Activated B cell treated with CpG ODN at 0.5 μM for 24 hours (primary cell): Measurements from ENCODE around the gene IFI44. TPM values are rescaled to one million over a fixed set of nuclear protein-coding genes. Genes with fewer than 3 reads are reported as not detected.

Experiments used
- ATAC-seq: fragments of 200-7000 bp; cut with Tn5 transposase; one replicate; pipeline ENCODE4 v1.10.0; 2021; ENCODE audit warnings: low read depth, mild to moderate bottlenecking, moderate library complexity
- CTCF ChIA-PET: fragments of 350-600 bp; sonication (Branson Sonifier 250); formaldehyde crosslinking; loops from one replicate; lab custom pipeline; 2021; ENCODE audit warnings: antibody characterized with exemption; lab: Charles Lee
- POLR2A ChIA-PET: fragments of 350-600 bp; sonication (Branson Sonifier 250); formaldehyde crosslinking; loops from one replicate; lab custom pipeline; 2021; ENCODE audit warnings: antibody characterized with exemption; lab: Charles Lee
- DNase-seq: peaks from one replicate; pipeline ENCODE4 v3.0.0; 2022
- H3K27ac Mint-ChIP-seq: one replicate; pipeline ENCODE4 v1.8.0; 2020; ENCODE audit warnings: mixed read lengths
- H3K27me3 Mint-ChIP-seq: one replicate; pipeline ENCODE4 v1.8.0; 2021; ENCODE audit warnings: mixed read lengths
- H3K36me3 Mint-ChIP-seq: one replicate; pipeline ENCODE4 v1.8.0; 2021; ENCODE audit warnings: low read depth, mixed read lengths
- H3K4me1 Mint-ChIP-seq: one replicate; pipeline ENCODE4 v1.8.0; 2021; ENCODE audit warnings: mixed read lengths
- H3K4me3 Mint-ChIP-seq: one replicate; pipeline ENCODE4 v1.8.0; 2020; ENCODE audit warnings: mild to moderate bottlenecking, mixed read lengths
- H3K9me3 Mint-ChIP-seq: one replicate; pipeline ENCODE4 v1.8.0; 2020; ENCODE audit warnings: mixed read lengths
- CTCF ChIP-seq: fragments of 200-600 bp; IDR thresholded peaks from one replicate; pipeline ENCODE4 v1.8.0; 2022; ENCODE audit warnings: antibody characterized with exemption, mild to moderate bottlenecking
- intact Hi-C: fragments of 100-400 bp; cut with micrococcal nuclease; formaldehyde crosslinking; loops from one replicate; pipeline ENCODE4 v1.15.1; 2024
- total RNA-seq: library from RNA; stranded (reverse); gene quantifications from 2 replicates; pipeline ENCODE4 v1.2.3, GENCODE V29; 2022

The IFI44 gene
- total RNA-seq, 1 donor from 2014 or later: 9.2 TPM

GRCh38 chr1:78607334-78607927 is 42.2 kb upstream of the IFI44 start:
- ChIA-PET POLR2A (no interaction called here), CTCF (interaction anchor here (0.9 to 2.3 kb wide), 4 partner anchors 10 to 476 kb away, joined by 3 to 12 read pairs (median 5); no protein-coding TSS in a partner anchor)
- peaks cover 9% of the 10 kb centered on the region for H3K27me3 Mint-ChIP-seq
- no peaks in the 10 kb centered on the region for H3K36me3 Mint-ChIP-seq
- DNase-seq: no peak
- H3K4me1 Mint-ChIP-seq: no peaks in the 10 kb centered on the region
- no peak for ATAC-seq
- no peaks in the 10 kb centered on the region for H3K9me3 Mint-ChIP-seq
- no peak overlapping the region for H3K27ac Mint-ChIP-seq
- TF ChIP-seq CTCF: no peak
- H3K4me3 Mint-ChIP-seq: no peak overlapping the region
- intact Hi-C loops: loop anchor here (1.0 kb wide), 1 partner anchor 477 kb away; no protein-coding TSS in a partner anchor

GRCh38 chr1:78607944-78608343 is 41.7 kb upstream of the IFI44 start:
- no peak for ATAC-seq
- H3K9me3 Mint-ChIP-seq: no peaks in the 10 kb centered on the region
- no peak overlapping the region for H3K27ac Mint-ChIP-seq
- no peak for DNase-seq
- intact Hi-C loops: loop anchor here (1.0 kb wide), 1 partner anchor 478 kb away; no protein-coding TSS in a partner anchor
- TF ChIP-seq CTCF: no peak
- ChIA-PET CTCF (interaction anchor here (0.9 to 2.3 kb wide), 4 partner anchors 10 to 477 kb away, joined by 3 to 12 read pairs (median 5); no protein-coding TSS in a partner anchor), POLR2A (no interaction called here)
- no peak overlapping the region for H3K4me3 Mint-ChIP-seq
- peaks cover 9% of the 10 kb centered on the region for H3K27me3 Mint-ChIP-seq
- no peaks in the 10 kb centered on the region for H3K36me3 Mint-ChIP-seq
- no peaks in the 10 kb centered on the region for H3K4me1 Mint-ChIP-seq

GRCh38 chr1:78617615-78618026 is 32.0 kb upstream of the IFI44 start:
- intact Hi-C loops: loop anchor here (1.0 to 5.0 kb wide), 3 partner anchors 59 to 735 kb away; no protein-coding TSS in a partner anchor
- DNase-seq: no peak
- Mint-ChIP-seq H3K36me3 (no peaks in the 10 kb centered on the region), H3K27ac (peak overlapping the region; percentile 37), H3K27me3 (no peaks in the 10 kb centered on the region), H3K4me3 (no peak overlapping the region), H3K9me3 (no peaks in the 10 kb centered on the region), H3K4me1 (peaks cover 36% of the 10 kb centered on the region)
- CTCF ChIA-PET: interaction anchor here (0.7 to 2.0 kb wide), 12 partner anchors 9 to 486 kb away, joined by 3 to 26 read pairs (median 6); no protein-coding TSS in a partner anchor
- POLR2A ChIA-PET: interaction anchor here (0.7 kb wide), 1 partner anchor 15 kb away, joined by 3 read pairs; no protein-coding TSS in a partner anchor
- peak; percentile 71 for ATAC-seq
- TF ChIP-seq CTCF: no peak

GRCh38 chr1:78619032-78619431 is 30.6 kb upstream of the IFI44 start:
- Mint-ChIP-seq H3K4me1 (peaks cover 47% of the 10 kb centered on the region), H3K27ac (peak overlapping the region; percentile 61), H3K9me3 (no peaks in the 10 kb centered on the region), H3K27me3 (no peaks in the 10 kb centered on the region), H3K4me3 (no peak overlapping the region), H3K36me3 (no peaks in the 10 kb centered on the region)
- TF ChIP-seq CTCF: no peak
- DNase-seq: no peak
- no peak for ATAC-seq
- ChIA-PET POLR2A (no interaction called here), CTCF (interaction anchor here (1.1 to 2.4 kb wide), 2 partner anchors 11 to 57 kb away, joined by 3 to 13 read pairs; no protein-coding TSS in a partner anchor)
- intact Hi-C loops: loop anchor here (5.0 kb wide), 1 partner anchor 472 kb away; no protein-coding TSS in a partner anchor

- Mint-ChIP-seq H3K27me3 (no peaks in the 10 kb centered on the region), H3K27ac (peak overlapping the region; percentile 61), H3K9me3 (no peaks in the 10 kb centered on the region), H3K36me3 (no peaks in the 10 kb centered on the region), H3K4me3 (no peak overlapping the region), H3K4me1 (peaks cover 47% of the 10 kb centered on the region)
- ChIA-PET CTCF (interaction anchor here (1.1 to 2.4 kb wide), 2 partner anchors 12 to 56 kb away, joined by 3 to 13 read pairs; no protein-coding TSS in a partner anchor), POLR2A (interaction anchor here (1.2 kb wide), 1 partner anchor 30 kb away, joined by 5 read pairs; the partner anchor contains the start of gene IFI44)
- no peak for TF ChIP-seq CTCF
- ATAC-seq (no peak), DNase-seq (no peak)
- intact Hi-C loops: loop anchor here (5.0 kb wide), 1 partner anchor 472 kb away; no protein-coding TSS in a partner anchor
These were observed 30.2 kb upstream of the IFI44 start for GRCh38 chr1:78619446-78619802.
